Liver (tissue), 9 donors: ENCODE results near the gene STX16. TPM values are rescaled to one million over a fixed set of nuclear protein-coding genes. Genes with fewer than 3 reads are reported as not detected.

Experiments
- DNase-seq: peaks from one replicate; pipeline ENCODE4 v3.0.0-alpha.2; 2017; ENCODE audit warnings: low spot score
- H3K27ac ChIP-seq, 2 donors: one replicate each; pipeline ENCODE4 v1.7.0; 2013; ENCODE audit warnings: inconsistent platforms in 2 of 2, low read length in 2 of 2, control low read depth in 1 of 2, low read depth in 1 of 2, mild to moderate bottlenecking in 1 of 2
- H3K27me3 ChIP-seq, 4 donors: one replicate each; pipeline versions ENCODE4 v1.6.1 to v1.7.0; 2013; ENCODE audit warnings: low read length in 3 of 4, inconsistent platforms in 1 of 4, mild to moderate bottlenecking in 1 of 4, moderate library complexity in 1 of 4; ENCODE audit not compliant: control insufficient read depth in 4 of 4, insufficient read depth in 4 of 4
- H3K36me3 ChIP-seq, 4 donors: one replicate each; pipeline versions ENCODE4 v1.6.1 to v1.7.0; 2013; ENCODE audit warnings: low read length in 3 of 4, mild to moderate bottlenecking in 3 of 4, low read depth in 1 of 4, moderate library complexity in 1 of 4; ENCODE audit not compliant: control insufficient read depth in 4 of 4, insufficient read depth in 3 of 4
- H3K4me1 ChIP-seq, 4 donors: one replicate each; pipeline versions ENCODE4 v1.6.1 to v1.7.0; 2013; ENCODE audit warnings: low read length in 3 of 4, mild to moderate bottlenecking in 3 of 4, moderate library complexity in 1 of 4; ENCODE audit not compliant: control insufficient read depth in 4 of 4, insufficient read depth in 4 of 4
- H3K4me3 ChIP-seq, 3 donors: one replicate each; pipeline versions ENCODE4 v1.6.1 to v1.7.0; 2013; ENCODE audit warnings: low read length in 3 of 3, control low read depth in 1 of 3, low read depth in 1 of 3, mild to moderate bottlenecking in 1 of 3
- H3K9ac ChIP-seq, 2 donors: one replicate each; pipeline ENCODE4 v1.7.0; 2013; ENCODE audit warnings: low read length in 2 of 2, mild to moderate bottlenecking in 2 of 2, moderate library complexity in 2 of 2, control low read depth in 1 of 2, low read depth in 1 of 2
- H3K9me3 ChIP-seq, 4 donors: one replicate each; pipeline versions ENCODE4 v1.6.1 to v1.7.0; 2013; ENCODE audit warnings: low read length in 3 of 4; ENCODE audit not compliant: control insufficient read depth in 4 of 4
- ATF3 ChIP-seq: IDR thresholded peaks from 2 replicates; pipeline ENCODE4 v1.6.1; 2016; ENCODE audit warnings: antibody characterized with exemption
- CTCF ChIP-seq: fragments of 150-350 bp; IDR thresholded peaks from 2 replicates; pipeline ENCODE4 v1.5.1; 2017; ENCODE audit warnings: improper control_type of control experiment, low read depth, low read length; ENCODE audit not compliant: missing input control
- EGR1 ChIP-seq, 2 donors: IDR thresholded peaks; 2 replicates each; pipeline ENCODE4 v1.6.1; 2016 to 2018; ENCODE audit warnings: antibody characterized with exemption in 2 of 2, low read depth in 2 of 2
- FOXA1 ChIP-seq: IDR thresholded peaks from 2 replicates; pipeline ENCODE4 v1.6.1; 2016; ENCODE audit warnings: antibody characterized with exemption
- FOXA2 ChIP-seq: IDR thresholded peaks from 2 replicates; pipeline ENCODE4 v1.6.1; 2016; ENCODE audit warnings: antibody characterized with exemption
- GABPA ChIP-seq, 2 donors: IDR thresholded peaks in 1 of 2; conservative IDR thresholded peaks in 1 of 2; 2 replicates each; pipeline ENCODE4 v1.6.1; 2016; ENCODE audit warnings: antibody characterized with exemption in 2 of 2, mild to moderate bottlenecking in 1 of 2, moderate library complexity in 1 of 2
- HNF4A ChIP-seq, 2 donors: conservative IDR thresholded peaks; 2 replicates each; pipeline ENCODE4 v1.6.1; 2016; ENCODE audit warnings: antibody characterized with exemption in 2 of 2, mild to moderate bottlenecking in 2 of 2
- HNF4G ChIP-seq: IDR thresholded peaks from 2 replicates; pipeline ENCODE4 v1.6.1; 2016; ENCODE audit warnings: antibody characterized with exemption
- JUND ChIP-seq, 2 donors: IDR thresholded peaks; 2 replicates each; pipeline ENCODE4 v1.6.1; 2016; ENCODE audit warnings: antibody characterized with exemption in 2 of 2
- MAX ChIP-seq: IDR thresholded peaks from 2 replicates; pipeline ENCODE4 v1.6.1; 2016; ENCODE audit warnings: antibody characterized with exemption
- NR2F2 ChIP-seq: IDR thresholded peaks from 2 replicates; pipeline ENCODE4 v1.6.1; 2016; ENCODE audit warnings: antibody characterized with exemption
- RAD21 ChIP-seq, 2 donors: IDR thresholded peaks; 2 replicates each; pipeline ENCODE4 v1.6.1; 2016; ENCODE audit warnings: antibody characterized with exemption in 2 of 2, mild to moderate bottlenecking in 2 of 2
- SP1 ChIP-seq: IDR thresholded peaks from 2 replicates; pipeline ENCODE4 v1.6.1; 2018; ENCODE audit warnings: antibody characterized with exemption, mild to moderate bottlenecking
- ZBTB33 ChIP-seq: IDR thresholded peaks from 2 replicates; pipeline ENCODE4 v1.6.1; 2016; ENCODE audit warnings: antibody characterized with exemption
- WGBS: extraction: QIAGEN DNeasy Blood & Tissue Kit; methylation state at CpG from one replicate; pipeline ENCODE4 v1.1.7; 2013; 5-methylcytosine and 5-hydroxymethylcytosine counted together
- polyA plus RNA-seq, 2 donors: library from polyadenylated mRNA; stranded (reverse) in 1 of 2; unstranded in 1 of 2; fragments of 200-250 nt in 1 of 2; fragments of >200 nt in 1 of 2; fragmentation: Nextera tagmentation in 1 of 2; extraction: Ambion mirVana in 1 of 2; gene quantifications; one replicate each; pipeline versions ENCODE4 v1.2.1 to v1.2.3, GENCODE V29; 2013 to 2015
- total RNA-seq, 2 donors: library from RNA; depleted of rRNA; stranded (reverse); fragments of >200 nt; gene quantifications; one replicate each; pipeline ENCODE4 v1.2.3, GENCODE V29; 2014
- donor health status: healthy.
- donor health status: healthy.
- donor health status: healthy.
- donor health status: healthy.
- donor health status: healthy.

The STX16 gene
- total and polyA plus RNA-seq, 4 donors, result 8.5 to 32.5 (median 16.6) TPM

GRCh38 chr20:58634521-58635278 lies 16.4 kb upstream of the STX16 start:
- TF ChIP-seq FOXA2 (no peak), HNF4G (no peak), CTCF (no peak), RAD21 (IDR thresholded peaks at IDR 0.05) (no peak), FOXA1 (no peak), ATF3 (no peak), GABPA (IDR thresholded peaks at IDR 0.05 in 1 of 2, conservative IDR thresholded peaks at IDR 0.05 in 1 of 2) (no peak), EGR1 (IDR thresholded peaks at IDR 0.05; ENCODE audit: low read depth in 2 of 2) (no peak), NR2F2 (no peak), ZBTB33 (no peak), SP1 (no peak), MAX (no peak)
- no peaks in the 10 kb centered on the region for H3K36me3 ChIP-seq
- H3K27me3 ChIP-seq, result peaks cover 0 to 2% (median 0%) of the 10 kb centered on the region in 4 donors
- no peaks in the 10 kb centered on the region for H3K9me3 ChIP-seq
- 69% methylated on average over 26 of the region's 26 CpGs for WGBS
- H3K4me3 ChIP-seq, result no peak overlapping the region
- H3K27ac ChIP-seq, result no peak overlapping the region
- no peaks in the 10 kb centered on the region for H3K4me1 ChIP-seq
- no peak for DNase-seq
- H3K9ac ChIP-seq, result no peak overlapping the region

- Histone ChIP-seq H3K9me3 (no peaks in the 10 kb centered on the region), H3K4me1 (no peaks in the 10 kb centered on the region), H3K36me3 (no peaks in the 10 kb centered on the region), H3K27ac (no peak overlapping the region), H3K4me3 (no peak overlapping the region), H3K27me3 (peaks cover 0 to 2% (median 0%) of the 10 kb centered on the region in 4 donors), H3K9ac (no peak overlapping the region)
- 79% methylated on average over 11 of the region's 11 CpGs for WGBS
- DNase-seq, result no peak
- TF ChIP-seq HNF4A (conservative IDR thresholded peaks at IDR 0.05), result no peak
- no peak for TF ChIP-seq JUND (IDR thresholded peaks at IDR 0.05)
- TF ChIP-seq ZBTB33, result no peak
These were observed 15.8 kb upstream of the STX16 start for GRCh38 chr20:58635279-58635665.
